PC-9 (cell line): Measurements from ENCODE around the gene ICOSLG.

Experiments used
- EZH2 ChIP-seq: fragments of 200-600 bp; sonication (generic); IDR thresholded peaks from 2 replicates; pipeline ENCODE4 v1.8.0; 2017; ENCODE audit warnings: antibody characterized with exemption, low read depth
- TF ChIP-seq, protein P1 (sequence below): fragments of 200-600 bp; sonication (generic); conservative IDR thresholded peaks from 2 replicates; pipeline ENCODE4 v1.6.1; 2017; ENCODE audit warnings: mixed run types, antibody characterized with exemption, mild to moderate bottlenecking, moderate library complexity

DNA sequence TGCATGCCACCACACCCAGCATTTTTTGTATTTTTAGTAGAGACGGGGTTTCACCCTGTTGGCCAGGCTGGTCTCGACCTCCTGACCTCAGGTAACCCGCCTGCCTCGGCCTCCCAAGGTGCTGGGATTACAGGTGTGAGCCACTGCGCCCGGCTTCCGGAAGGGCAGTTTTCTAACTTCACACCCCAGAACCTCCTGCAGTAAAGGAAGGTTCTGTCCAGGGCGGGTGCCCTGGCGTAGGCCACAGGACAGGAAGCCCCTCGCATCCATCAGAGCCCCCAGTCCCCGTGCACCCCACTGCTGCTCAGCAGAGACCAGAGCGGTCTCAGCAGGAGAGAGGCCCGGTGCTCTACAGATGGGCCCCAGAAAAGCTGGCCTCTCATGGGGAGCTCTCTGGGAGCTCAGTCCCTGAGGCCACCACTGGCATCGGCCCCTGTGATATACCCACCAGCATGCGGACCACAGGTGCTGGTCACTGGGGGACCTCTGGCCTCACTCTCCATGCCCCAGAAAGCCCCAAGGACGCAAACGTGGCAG, 25.1 kb upstream of the ICOSLG start:
- TF ChIP-seq, protein P1, sequence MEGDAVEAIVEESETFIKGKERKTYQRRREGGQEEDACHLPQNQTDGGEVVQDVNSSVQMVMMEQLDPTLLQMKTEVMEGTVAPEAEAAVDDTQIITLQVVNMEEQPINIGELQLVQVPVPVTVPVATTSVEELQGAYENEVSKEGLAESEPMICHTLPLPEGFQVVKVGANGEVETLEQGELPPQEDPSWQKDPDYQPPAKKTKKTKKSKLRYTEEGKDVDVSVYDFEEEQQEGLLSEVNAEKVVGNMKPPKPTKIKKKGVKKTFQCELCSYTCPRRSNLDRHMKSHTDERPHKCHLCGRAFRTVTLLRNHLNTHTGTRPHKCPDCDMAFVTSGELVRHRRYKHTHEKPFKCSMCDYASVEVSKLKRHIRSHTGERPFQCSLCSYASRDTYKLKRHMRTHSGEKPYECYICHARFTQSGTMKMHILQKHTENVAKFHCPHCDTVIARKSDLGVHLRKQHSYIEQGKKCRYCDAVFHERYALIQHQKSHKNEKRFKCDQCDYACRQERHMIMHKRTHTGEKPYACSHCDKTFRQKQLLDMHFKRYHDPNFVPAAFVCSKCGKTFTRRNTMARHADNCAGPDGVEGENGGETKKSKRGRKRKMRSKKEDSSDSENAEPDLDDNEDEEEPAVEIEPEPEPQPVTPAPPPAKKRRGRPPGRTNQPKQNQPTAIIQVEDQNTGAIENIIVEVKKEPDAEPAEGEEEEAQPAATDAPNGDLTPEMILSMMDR: no peak
- no peak for TF ChIP-seq EZH2
